ENCODE results near the gene NOS1AP. TPM values are rescaled to one million over a fixed set of nuclear protein-coding genes. Genes with fewer than 3 reads are reported as not detected.

NOS1AP gene
- total RNA-seq, 1 donor, result 0.18 TPM

DNA sequence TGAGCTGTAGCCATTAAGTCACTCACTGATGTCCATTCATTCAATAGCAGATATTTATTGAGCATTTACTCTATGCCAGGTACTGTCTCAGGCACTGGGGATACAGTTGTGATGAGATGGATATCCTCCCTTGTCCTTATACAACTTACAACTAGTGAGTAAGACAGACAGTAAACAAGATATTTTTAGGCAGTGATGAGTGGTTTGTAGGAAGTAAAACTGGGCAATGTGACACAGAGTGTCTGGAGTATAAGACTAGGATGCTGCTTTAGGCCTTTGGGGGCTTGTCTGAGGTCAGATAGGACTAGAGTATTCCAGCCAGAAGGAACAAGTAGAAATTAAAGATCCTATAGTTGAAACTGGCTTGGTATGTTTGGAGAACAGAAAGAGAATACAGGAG lies 41.4 kb downstream of the NOS1AP start:
- TF ChIP-seq, protein P1, sequence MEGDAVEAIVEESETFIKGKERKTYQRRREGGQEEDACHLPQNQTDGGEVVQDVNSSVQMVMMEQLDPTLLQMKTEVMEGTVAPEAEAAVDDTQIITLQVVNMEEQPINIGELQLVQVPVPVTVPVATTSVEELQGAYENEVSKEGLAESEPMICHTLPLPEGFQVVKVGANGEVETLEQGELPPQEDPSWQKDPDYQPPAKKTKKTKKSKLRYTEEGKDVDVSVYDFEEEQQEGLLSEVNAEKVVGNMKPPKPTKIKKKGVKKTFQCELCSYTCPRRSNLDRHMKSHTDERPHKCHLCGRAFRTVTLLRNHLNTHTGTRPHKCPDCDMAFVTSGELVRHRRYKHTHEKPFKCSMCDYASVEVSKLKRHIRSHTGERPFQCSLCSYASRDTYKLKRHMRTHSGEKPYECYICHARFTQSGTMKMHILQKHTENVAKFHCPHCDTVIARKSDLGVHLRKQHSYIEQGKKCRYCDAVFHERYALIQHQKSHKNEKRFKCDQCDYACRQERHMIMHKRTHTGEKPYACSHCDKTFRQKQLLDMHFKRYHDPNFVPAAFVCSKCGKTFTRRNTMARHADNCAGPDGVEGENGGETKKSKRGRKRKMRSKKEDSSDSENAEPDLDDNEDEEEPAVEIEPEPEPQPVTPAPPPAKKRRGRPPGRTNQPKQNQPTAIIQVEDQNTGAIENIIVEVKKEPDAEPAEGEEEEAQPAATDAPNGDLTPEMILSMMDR (IDR thresholded peaks at IDR 0.05; ENCODE audit: insufficient read depth, low read length), result no peak
- no peak for DNase-seq (ENCODE audit: low read depth)
- no peak overlapping the region for H3K4me3 ChIP-seq (ENCODE audit: low read depth, low read length)

DNA sequence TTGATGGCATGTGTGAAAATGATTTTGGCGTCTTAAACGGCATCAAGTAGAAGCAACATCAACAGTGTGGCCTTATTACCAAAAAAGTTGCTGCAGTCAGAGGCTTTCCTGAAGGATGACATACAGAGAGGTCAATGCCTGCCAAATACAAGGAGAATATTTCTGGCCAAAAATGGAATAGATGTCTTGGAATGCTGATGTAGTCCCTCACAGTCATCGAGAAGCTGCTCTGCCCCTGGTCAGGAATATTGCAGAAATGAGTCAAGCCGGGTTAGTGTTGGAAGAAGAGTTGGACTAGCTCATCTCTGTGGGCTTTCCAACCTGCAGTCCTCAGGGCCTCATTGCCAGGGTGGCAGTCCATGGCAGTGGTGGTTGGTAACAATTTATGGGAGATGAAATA lies 42.1 kb downstream of the NOS1AP start:
- TF ChIP-seq, protein P1 (IDR thresholded peaks at IDR 0.05; ENCODE audit: insufficient read depth, low read length), result no peak
- no peak overlapping the region for H3K4me3 ChIP-seq (ENCODE audit: low read depth, low read length)
- DNase-seq (ENCODE audit: low read depth), result no peak

DNA sequence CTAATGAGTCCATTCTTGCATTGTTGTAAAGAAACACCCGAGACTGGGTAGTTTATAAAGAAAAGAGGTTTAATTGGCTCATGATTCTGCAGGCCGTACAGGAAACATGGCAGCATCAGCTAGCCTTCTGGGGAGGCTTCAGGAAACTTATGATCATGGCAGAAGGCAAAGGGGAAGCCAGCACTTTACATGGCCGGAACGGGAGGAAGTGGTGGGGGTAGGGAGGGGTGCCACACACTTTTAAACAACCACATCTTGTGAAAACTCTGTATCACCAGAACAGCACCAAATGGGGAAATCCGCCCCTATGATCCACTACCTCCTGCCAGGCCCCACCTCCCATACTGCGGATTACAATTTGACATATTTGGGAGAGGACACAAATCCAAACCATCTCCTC lies 43.9 kb downstream of the NOS1AP start:
- no peak overlapping the region for H3K4me3 ChIP-seq (ENCODE audit: low read depth, low read length)
- TF ChIP-seq, protein P1 (IDR thresholded peaks at IDR 0.05; ENCODE audit: insufficient read depth, low read length), result no peak
- no peak for DNase-seq (ENCODE audit: low read depth)

DNA sequence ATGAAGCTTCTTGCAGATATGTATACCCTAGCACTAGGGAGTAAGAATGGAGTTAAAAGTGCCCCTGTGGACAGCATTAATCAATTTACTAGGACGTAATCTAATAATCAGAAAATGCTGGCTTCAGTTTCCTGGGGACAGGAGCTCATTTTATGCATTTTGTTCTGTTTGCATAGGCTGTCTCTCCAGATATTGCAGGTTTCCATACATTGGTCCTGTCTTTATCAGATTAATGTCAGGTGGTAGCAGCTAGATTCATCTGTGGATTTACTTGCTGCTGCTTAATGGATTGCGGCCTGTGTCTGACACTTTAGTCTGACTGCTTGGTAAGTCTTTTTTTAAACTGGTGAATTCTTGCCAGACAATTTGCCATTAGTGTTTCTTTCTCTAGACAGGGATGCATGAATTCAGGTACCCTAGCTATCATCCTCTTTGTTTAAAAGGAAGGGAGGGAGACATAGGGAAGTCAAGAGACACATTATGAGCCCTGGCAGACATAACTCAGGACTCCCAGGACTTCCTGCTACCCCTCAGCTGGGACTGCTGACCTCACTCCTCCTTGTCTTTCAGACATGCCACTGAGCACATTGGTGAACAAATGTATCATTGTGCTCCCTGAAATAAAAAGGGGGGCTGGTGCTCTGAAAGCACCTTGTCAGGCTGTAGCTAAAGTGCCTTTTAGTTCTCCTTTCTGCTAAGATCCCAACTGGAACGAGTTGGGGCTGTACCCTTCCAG lies 47.7 kb downstream of the NOS1AP start:
- TF ChIP-seq, protein P1 (IDR thresholded peaks at IDR 0.05; ENCODE audit: insufficient read depth, low read length), result no peak
- DNase-seq (ENCODE audit: low read depth), result no peak

DNA sequence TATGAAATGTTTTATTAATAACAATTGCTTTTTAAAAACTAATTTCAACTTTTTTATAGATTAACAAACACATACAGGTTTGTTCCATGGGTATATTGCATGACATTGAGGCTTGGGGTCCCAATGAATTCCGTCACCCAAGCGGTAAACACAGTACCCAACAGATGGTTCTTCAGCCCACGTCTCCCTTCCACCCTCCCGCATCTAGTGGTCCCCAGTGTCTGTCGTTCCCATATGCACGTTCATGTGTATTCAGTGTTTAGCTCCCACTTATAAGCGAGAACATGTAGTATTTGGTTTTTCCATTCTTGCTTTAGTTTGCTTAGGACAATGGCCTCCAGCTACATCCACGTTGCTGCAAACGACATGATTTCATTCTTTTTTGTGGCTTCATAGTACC lies 48.6 kb downstream of the NOS1AP start:
- TF ChIP-seq, protein P1 (IDR thresholded peaks at IDR 0.05; ENCODE audit: insufficient read depth, low read length), result no peak
- no peak overlapping the region for H3K4me3 ChIP-seq (ENCODE audit: low read depth, low read length)
- DNase-seq (ENCODE audit: low read depth), result no peak

More for the DNA sequence above, 47.7 kb downstream of the NOS1AP start:
- H3K4me3 ChIP-seq (ENCODE audit: low read depth, low read length), result no peak overlapping the region

DNA sequence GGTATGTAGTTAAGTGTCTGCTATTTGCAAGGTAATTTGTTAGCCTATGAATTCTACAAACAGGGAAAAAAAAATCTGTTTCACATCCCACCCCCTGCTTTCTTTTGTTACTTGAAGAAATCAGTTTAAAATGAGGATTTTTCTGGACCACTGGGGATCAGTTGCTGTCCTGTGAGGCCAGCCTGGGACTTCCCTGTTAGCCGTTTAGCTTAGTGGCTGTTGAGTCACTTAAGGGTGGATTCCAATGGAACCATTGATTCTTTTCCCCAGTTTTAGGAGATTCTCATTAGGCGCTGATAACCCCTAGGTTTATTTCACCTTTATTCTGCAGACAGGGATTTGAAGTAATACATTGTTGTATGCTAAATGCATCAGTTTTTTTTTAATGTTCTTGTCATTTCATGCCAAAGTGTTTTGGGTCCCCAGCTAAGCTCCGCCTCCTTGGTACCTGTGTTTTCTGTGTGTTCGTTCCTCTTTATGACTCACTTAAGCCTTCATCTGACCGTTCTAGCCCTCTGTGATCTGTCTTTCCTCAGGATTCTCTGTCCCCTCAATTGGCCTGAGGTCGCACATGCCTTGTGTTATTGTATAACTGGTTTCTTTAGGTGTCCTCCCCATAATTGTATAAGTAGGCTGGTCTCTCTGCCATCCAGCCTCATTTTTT lies 59.3 kb downstream of the NOS1AP start:
- H3K4me3 ChIP-seq (ENCODE audit: low read depth, low read length), result no peak overlapping the region
- no peak for DNase-seq (ENCODE audit: low read depth)
- TF ChIP-seq, protein P1 (IDR thresholded peaks at IDR 0.05; ENCODE audit: insufficient read depth, low read length), result no peak

All from fibroblast of the aortic adventitia (primary cell).